ENCODE data around the gene CLDN20. TPM values are rescaled to one million over a fixed set of nuclear protein-coding genes. Genes with fewer than 3 reads are reported as not detected.

CLDN20 gene
- total RNA-seq, 1 donor from 2014 or later = not detected

DNA sequence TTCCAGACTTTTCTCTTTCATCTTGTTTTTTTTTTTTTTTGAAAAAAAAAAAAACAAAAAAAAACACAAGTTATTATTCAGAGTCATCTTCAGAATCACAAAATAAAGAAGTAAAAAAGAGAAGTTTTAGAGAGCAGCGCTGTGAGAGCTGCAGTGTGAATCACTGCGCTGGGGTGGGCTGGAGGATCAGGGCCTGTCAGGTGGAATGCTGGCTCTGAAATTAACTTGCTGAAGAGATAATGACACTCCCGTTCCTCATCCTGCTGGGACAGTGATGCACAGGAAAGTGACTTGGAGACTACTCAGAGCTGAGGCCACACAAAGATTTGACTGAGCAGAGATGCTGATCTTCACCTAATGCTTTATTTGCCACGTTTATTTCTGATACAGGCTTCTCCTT, 42.7 kb upstream of the CLDN20 start:
- peak; percentile 36 for ATAC-seq
- TF ChIP-seq, protein P1, sequence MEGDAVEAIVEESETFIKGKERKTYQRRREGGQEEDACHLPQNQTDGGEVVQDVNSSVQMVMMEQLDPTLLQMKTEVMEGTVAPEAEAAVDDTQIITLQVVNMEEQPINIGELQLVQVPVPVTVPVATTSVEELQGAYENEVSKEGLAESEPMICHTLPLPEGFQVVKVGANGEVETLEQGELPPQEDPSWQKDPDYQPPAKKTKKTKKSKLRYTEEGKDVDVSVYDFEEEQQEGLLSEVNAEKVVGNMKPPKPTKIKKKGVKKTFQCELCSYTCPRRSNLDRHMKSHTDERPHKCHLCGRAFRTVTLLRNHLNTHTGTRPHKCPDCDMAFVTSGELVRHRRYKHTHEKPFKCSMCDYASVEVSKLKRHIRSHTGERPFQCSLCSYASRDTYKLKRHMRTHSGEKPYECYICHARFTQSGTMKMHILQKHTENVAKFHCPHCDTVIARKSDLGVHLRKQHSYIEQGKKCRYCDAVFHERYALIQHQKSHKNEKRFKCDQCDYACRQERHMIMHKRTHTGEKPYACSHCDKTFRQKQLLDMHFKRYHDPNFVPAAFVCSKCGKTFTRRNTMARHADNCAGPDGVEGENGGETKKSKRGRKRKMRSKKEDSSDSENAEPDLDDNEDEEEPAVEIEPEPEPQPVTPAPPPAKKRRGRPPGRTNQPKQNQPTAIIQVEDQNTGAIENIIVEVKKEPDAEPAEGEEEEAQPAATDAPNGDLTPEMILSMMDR (IDR thresholded peaks at IDR 0.05) = no peak
- H3K4me3 ChIP-seq = no peak overlapping the region
- no peaks in the 10 kb centered on the region for H3K9me3 ChIP-seq
- H3K36me3 ChIP-seq = no peaks in the 10 kb centered on the region
- no peak overlapping the region for H3K27ac ChIP-seq
- H3K4me1 ChIP-seq = no peaks in the 10 kb centered on the region
- no peaks in the 10 kb centered on the region for H3K27me3 ChIP-seq
- DNase-seq = no peak
- intact Hi-C loops (cut with DNase I) = no loop called here

DNA sequence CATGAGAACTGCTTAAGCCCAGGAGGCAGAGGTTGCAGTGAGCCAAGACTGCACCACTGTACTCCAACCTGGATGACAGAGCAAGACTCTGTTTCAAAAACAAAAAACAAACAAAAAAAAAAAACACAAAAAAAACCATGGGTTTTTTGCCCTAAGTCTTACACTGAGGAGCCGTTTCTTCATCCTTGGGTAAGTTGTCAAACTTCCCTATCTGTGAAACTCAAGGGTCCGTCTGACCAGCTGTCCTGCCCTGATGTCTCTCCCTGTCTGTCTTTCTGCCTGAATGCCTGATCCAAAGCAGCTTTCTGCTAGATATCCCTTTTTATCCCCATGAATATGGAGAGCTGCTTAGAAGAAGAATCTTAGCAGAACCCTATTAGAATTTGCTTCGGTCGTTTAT, 41.3 kb upstream of the CLDN20 start:
- Histone ChIP-seq H3K4me1 (no peaks in the 10 kb centered on the region), H3K36me3 (no peaks in the 10 kb centered on the region), H3K4me3 (no peak overlapping the region), H3K27me3 (no peaks in the 10 kb centered on the region), H3K27ac (no peak overlapping the region), H3K9me3 (no peaks in the 10 kb centered on the region)
- ATAC-seq (no peak), DNase-seq (no peak)
- intact Hi-C loops (cut with DNase I) = no loop called here
- TF ChIP-seq, protein P1 (IDR thresholded peaks at IDR 0.05) = no peak

DNA sequence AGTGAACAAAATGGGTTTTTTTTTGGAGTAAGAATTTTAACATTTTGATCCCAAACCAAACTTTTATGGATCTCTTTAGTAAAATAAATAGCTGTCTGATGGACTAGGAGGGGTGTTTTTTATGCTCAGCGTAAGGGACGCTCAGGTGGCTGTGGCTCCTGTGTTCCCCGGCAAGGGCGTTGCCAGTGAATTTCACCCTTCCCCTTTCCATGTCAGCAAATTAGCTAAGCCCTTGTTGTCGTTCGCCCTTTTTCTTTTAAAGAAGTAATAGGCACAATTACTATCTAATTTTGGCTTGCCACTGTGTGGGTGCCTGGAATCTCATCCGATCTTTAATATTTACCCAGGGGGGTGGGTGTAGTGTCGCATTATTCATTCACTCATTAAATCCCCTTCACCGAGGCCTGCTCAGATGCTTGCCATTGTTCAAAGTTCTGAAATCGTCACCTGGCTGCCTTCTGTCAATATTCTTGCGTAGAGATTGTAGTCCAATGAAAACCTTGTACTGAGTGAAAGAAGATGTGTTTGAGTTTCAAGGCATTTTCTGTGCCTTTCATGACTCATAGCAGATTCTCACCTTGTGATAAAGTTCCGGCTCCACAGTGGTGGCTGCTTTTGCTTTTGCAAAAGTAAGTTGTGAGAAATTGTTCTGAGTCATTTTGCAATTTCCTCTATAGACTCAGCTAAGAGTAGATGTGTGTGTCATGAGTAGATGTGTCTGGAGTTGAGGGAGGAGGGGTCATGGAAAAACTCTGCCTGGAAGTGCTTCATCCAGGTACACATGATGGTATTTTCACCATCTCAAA, 40.0 kb upstream of the CLDN20 start:
- Histone ChIP-seq H3K4me3 (no peak overlapping the region), H3K27ac (no peak overlapping the region), H3K9me3 (no peaks in the 10 kb centered on the region), H3K36me3 (no peaks in the 10 kb centered on the region), H3K4me1 (no peaks in the 10 kb centered on the region), H3K27me3 (no peaks in the 10 kb centered on the region)
- DNase-seq = no peak
- peak; percentile 49 for ATAC-seq
- TF ChIP-seq, protein P1 (IDR thresholded peaks at IDR 0.05) = no peak
- intact Hi-C loops (cut with DNase I) = no loop called here

DNA sequence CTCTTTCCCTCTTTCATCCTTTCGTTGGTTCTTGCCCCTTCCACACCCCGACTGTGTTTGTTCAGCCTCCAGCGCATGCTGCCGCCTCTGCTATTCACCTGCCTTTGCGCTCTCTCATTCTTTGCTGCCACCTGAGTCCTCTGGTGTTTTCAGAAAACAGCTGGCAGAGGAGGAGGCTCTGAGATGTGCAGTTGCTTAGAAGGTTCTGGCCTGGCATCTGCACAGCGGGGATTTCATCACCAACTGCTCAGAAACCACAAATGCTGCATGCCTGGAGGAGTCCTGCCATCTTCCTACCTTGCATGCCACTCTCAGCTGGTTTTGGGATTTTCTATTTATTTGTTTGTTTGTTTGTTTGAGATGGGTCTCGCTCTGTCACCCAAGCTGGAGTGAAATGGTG, 39.2 kb upstream of the CLDN20 start:
- Histone ChIP-seq H3K4me3 (no peak overlapping the region), H3K36me3 (no peaks in the 10 kb centered on the region), H3K4me1 (no peaks in the 10 kb centered on the region), H3K9me3 (no peaks in the 10 kb centered on the region), H3K27ac (no peak overlapping the region), H3K27me3 (no peaks in the 10 kb centered on the region)
- TF ChIP-seq, protein P1 (IDR thresholded peaks at IDR 0.05) = no peak
- ATAC-seq (no peak), DNase-seq (no peak)
- intact Hi-C loops (cut with DNase I) = no loop called here

DNA sequence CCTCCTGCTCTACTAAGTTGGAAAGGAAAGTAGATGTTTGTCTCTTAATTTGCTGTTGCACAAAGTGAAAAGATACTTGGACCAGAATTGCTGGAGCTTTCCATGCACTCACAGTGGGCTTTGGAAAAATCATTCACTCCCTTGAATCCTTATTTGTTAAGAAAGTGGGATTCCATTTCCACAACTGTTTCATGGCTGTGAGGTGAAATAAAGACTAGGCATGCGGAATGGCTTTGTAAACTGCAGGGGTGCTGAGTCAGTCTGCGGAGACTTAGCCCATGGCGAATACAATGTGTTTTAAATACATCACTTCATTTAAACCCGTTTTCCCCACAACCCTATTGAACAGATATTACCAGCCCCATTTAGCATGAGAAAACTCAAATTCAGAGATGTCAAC, 36.8 kb upstream of the CLDN20 start:
- Histone ChIP-seq H3K9me3 (no peaks in the 10 kb centered on the region), H3K27ac (no peak overlapping the region), H3K36me3 (no peaks in the 10 kb centered on the region), H3K27me3 (no peaks in the 10 kb centered on the region), H3K4me1 (no peaks in the 10 kb centered on the region), H3K4me3 (no peak overlapping the region)
- TF ChIP-seq, protein P1 (IDR thresholded peaks at IDR 0.05) = no peak
- no peak for ATAC-seq
- no peak for DNase-seq
- intact Hi-C loops (cut with DNase I) = no loop called here
